GM21423 (cell line): ENCODE results near the gene ZFAND3.

Experiments
- ATAC-seq: cut with Tn5 transposase; IDR thresholded peaks from one replicate; pipeline ENCODE4 v1.9.1; 2021; ENCODE audit warnings: mild to moderate bottlenecking, moderate library complexity; ENCODE audit not compliant: unreplicated experiment

ZFAND3 gene

GRCh38 chr6:37819177-37819801 is at the start of gene ZFAND3:
Gene ZFAND3, plus strand, starts transcription at chr6:37819727. Its CDS starts 219 bp downstream, at chr6:37819946.
- ATAC-seq, result peak; percentile 84

GRCh38 chr6:37774028-37774680 is 45.4 kb upstream of the ZFAND3 start:
- no peak for ATAC-seq

- ATAC-seq, result no peak
These were observed 43.0 kb upstream of the ZFAND3 start for GRCh38 chr6:37776566-37776965.

- no peak for ATAC-seq
These were observed 42.2 kb upstream of the ZFAND3 start for GRCh38 chr6:37777272-37777834.

GRCh38 chr6:37779111-37779800 is 40.3 kb upstream of the ZFAND3 start:
- ATAC-seq, result no peak

GRCh38 chr6:37779902-37780628 is 39.5 kb upstream of the ZFAND3 start:
- ATAC-seq, result no peak

GRCh38 chr6:37781788-37782187 is 37.7 kb upstream of the ZFAND3 start:
- no peak for ATAC-seq

GRCh38 chr6:37783025-37783855 is 36.3 kb upstream of the ZFAND3 start:
- no peak for ATAC-seq

- no peak for ATAC-seq
These were observed 35.5 kb upstream of the ZFAND3 start for GRCh38 chr6:37783856-37784584.

GRCh38 chr6:37784585-37784967 is 35.0 kb upstream of the ZFAND3 start:
- ATAC-seq, result no peak

- no peak for ATAC-seq
These were observed 34.4 kb upstream of the ZFAND3 start for GRCh38 chr6:37785002-37785662.

GRCh38 chr6:37785663-37786270 is 33.8 kb upstream of the ZFAND3 start:
- ATAC-seq, result no peak

GRCh38 chr6:37787216-37787615 is 32.3 kb upstream of the ZFAND3 start:
- no peak for ATAC-seq

GRCh38 chr6:37788259-37788658 is 31.3 kb upstream of the ZFAND3 start:
- ATAC-seq, result no peak

GRCh38 chr6:37791156-37791919 is 28.2 kb upstream of the ZFAND3 start:
- peak; percentile 94 for ATAC-seq

- ATAC-seq, result no peak
These were observed 27.0 kb upstream of the ZFAND3 start for GRCh38 chr6:37792457-37793033.

- ATAC-seq, result no peak
These were observed 26.5 kb upstream of the ZFAND3 start for GRCh38 chr6:37793067-37793466.

GRCh38 chr6:37794825-37795224 is 24.7 kb upstream of the ZFAND3 start:
- no peak for ATAC-seq
